ENCODE results near the gene LRFN3. TPM values are rescaled to one million over a fixed set of nuclear protein-coding genes. Genes with fewer than 3 reads are reported as not detected.

The LRFN3 gene
- total and polyA plus RNA-seq, 4 donors = 0.89 to 8.4 (median 2.1) TPM

GRCh38 chr19:35899547-35900214, 36.5 kb upstream of the LRFN3 start (continued):
- TF ChIP-seq ATF3 (IDR thresholded peaks at IDR 0.05) (no peak), EGR1 (IDR thresholded peaks at IDR 0.05; ENCODE audit: low read depth in 2 of 2) (peak; percentile 92 to 98), REST (IDR thresholded peaks at IDR 0.05) (peak; percentile 50)

GRCh38 chr19:35901055-35901644, 35.0 kb upstream of the LRFN3 start:
- H3K36me3 ChIP-seq (ENCODE audit: control insufficient read depth in 4 of 4, insufficient read depth in 3 of 4, low read depth in 1 of 4, low read length in 3 of 4) = peaks cover 0 to 6% (median 2%) of the 10 kb centered on the region in 4 donors
- no peak for DNase-seq (ENCODE audit: low spot score)
- peaks cover 0 to 4% (median 2%) of the 10 kb centered on the region in 4 donors for H3K4me1 ChIP-seq (ENCODE audit: control insufficient read depth in 4 of 4, insufficient read depth in 4 of 4, low read length in 3 of 4)
- 79% methylated on average over 2 of the region's 2 CpGs for WGBS
- no peak overlapping the region for H3K9ac ChIP-seq (ENCODE audit: low read depth in 1 of 2, low read length in 2 of 2)
- no peaks in the 10 kb centered on the region for H3K27me3 ChIP-seq (ENCODE audit: control insufficient read depth in 4 of 4, insufficient read depth in 4 of 4, low read length in 3 of 4)
- no peaks in the 10 kb centered on the region for H3K9me3 ChIP-seq (ENCODE audit: control insufficient read depth in 4 of 4, low read length in 3 of 4)
- H3K4me3 ChIP-seq (ENCODE audit: low read depth in 1 of 3, low read length in 3 of 3) = no peak overlapping the region
- H3K27ac ChIP-seq (ENCODE audit: low read depth in 1 of 2, low read length in 2 of 2) = peak overlapping the region; percentile 10 to 66
- TF ChIP-seq HNF4A (conservative IDR thresholded peaks at IDR 0.05) (no peak), EGR1 (IDR thresholded peaks at IDR 0.05; ENCODE audit: low read depth in 2 of 2) (no peak), HNF4G (IDR thresholded peaks at IDR 0.05) (no peak), TAF1 (conservative IDR thresholded peaks at IDR 0.05) (no peak), GABPA (IDR thresholded peaks at IDR 0.05 in 1 of 2, conservative IDR thresholded peaks at IDR 0.05 in 1 of 2) (no peak)

- peaks cover 0 to 4% (median 2%) of the 10 kb centered on the region in 4 donors for H3K4me1 ChIP-seq (ENCODE audit: control insufficient read depth in 4 of 4, insufficient read depth in 4 of 4, low read length in 3 of 4)
- H3K4me3 ChIP-seq (ENCODE audit: low read depth in 1 of 3, low read length in 3 of 3) = peak within 1 kb of the TSS in 2 of 3 donors; percentile 5 to 8
- H3K27me3 ChIP-seq (ENCODE audit: control insufficient read depth in 4 of 4, insufficient read depth in 4 of 4, low read length in 3 of 4) = no peaks in the 10 kb centered on the region
- no peak for DNase-seq (ENCODE audit: low spot score)
- no peaks in the 10 kb centered on the region for H3K9me3 ChIP-seq (ENCODE audit: control insufficient read depth in 4 of 4, low read length in 3 of 4)
- H3K27ac ChIP-seq (ENCODE audit: low read depth in 1 of 2, low read length in 2 of 2) = peak within 1 kb of the TSS; percentile 66 to 78
- H3K36me3 ChIP-seq (ENCODE audit: control insufficient read depth in 4 of 4, insufficient read depth in 3 of 4, low read depth in 1 of 4, low read length in 3 of 4) = peaks cover 0 to 3% (median 0%) of the 10 kb centered on the region in 4 donors
- WGBS = 54% methylated on average over 6 of the region's 6 CpGs
- peak within 1 kb of the TSS in 1 of 2 donors; percentile 48 for H3K9ac ChIP-seq (ENCODE audit: low read depth in 1 of 2, low read length in 2 of 2)
- TF ChIP-seq ZBTB33 (IDR thresholded peaks at IDR 0.05) = no peak
- TF ChIP-seq CTCF (IDR thresholded peaks at IDR 0.05; ENCODE audit: low read depth, low read length, missing input control) = no peak
- no peak for TF ChIP-seq MAX (IDR thresholded peaks at IDR 0.05)
- no peak for TF ChIP-seq FOXA2 (IDR thresholded peaks at IDR 0.05)
- no peak for TF ChIP-seq YY1 (IDR thresholded peaks at IDR 0.05)
- no peak for TF ChIP-seq REST (IDR thresholded peaks at IDR 0.05)
- no peak for TF ChIP-seq RXRA (IDR thresholded peaks at IDR 0.05)
- no peak for TF ChIP-seq GABPA (IDR thresholded peaks at IDR 0.05 in 1 of 2, conservative IDR thresholded peaks at IDR 0.05 in 1 of 2)
- no peak for TF ChIP-seq HNF4G (IDR thresholded peaks at IDR 0.05)
- TF ChIP-seq FOXA1 (IDR thresholded peaks at IDR 0.05) = no peak
- TF ChIP-seq JUND (IDR thresholded peaks at IDR 0.05) = no peak
Measured at GRCh38 chr19:35901854-35902661, 34.1 kb upstream of the LRFN3 start, which contains the start of gene HCST. HCST (plus strand) TSS chr19:35902529; CDS start chr19:35902594, 65 bp downstream.

Data from liver (tissue), 9 donors.